ENCODE data around the gene MAGEF1.

MAGEF1 gene

DNA sequence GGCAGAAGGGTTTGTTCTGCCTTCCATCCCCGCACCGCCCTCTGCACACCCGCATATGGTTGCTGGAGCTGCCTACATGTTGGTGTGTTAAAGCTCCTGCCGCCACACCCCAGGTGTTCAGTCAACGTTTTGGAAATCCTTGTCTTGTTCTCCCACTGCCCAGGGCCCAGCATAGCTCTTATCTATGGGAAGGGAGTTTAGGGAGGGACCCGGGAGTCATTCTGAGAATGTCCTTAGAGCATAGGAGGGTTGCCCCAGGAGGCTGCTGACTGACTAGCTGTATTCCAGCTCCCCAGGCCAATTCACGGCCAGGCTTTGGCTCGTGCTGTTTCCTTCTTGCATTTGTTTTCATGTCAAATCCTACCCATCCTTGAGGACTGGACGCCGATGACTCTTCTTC lies 46.8 kb downstream of the MAGEF1 start:
- no peak for ATAC-seq
- TF ChIP-seq CSDC2 (CRISPR knock-in tag; IDR thresholded peaks at IDR 0.05) (no peak), BACH2 (CRISPR knock-in tag; IDR thresholded peaks at IDR 0.05; ENCODE audit: borderline replicate concordance) (no peak), OSR1 (CRISPR knock-in tag; IDR thresholded peaks at IDR 0.05) (no peak), RARB (CRISPR knock-in tag; IDR thresholded peaks at IDR 0.05) (no peak), ZFP30 (CRISPR knock-in tag; IDR thresholded peaks at IDR 0.05) (no peak), ZNF70 (CRISPR knock-in tag; IDR thresholded peaks at IDR 0.05) (no peak), TCF4 (CRISPR knock-in tag; IDR thresholded peaks at IDR 0.05; ENCODE audit: borderline replicate concordance) (no peak), ZC3H10 (CRISPR knock-in tag; IDR thresholded peaks at IDR 0.05) (no peak), GLIS3 (CRISPR knock-in tag; IDR thresholded peaks at IDR 0.05) (no peak), ZNF565 (CRISPR knock-in tag; conservative IDR thresholded peaks at IDR 0.05; ENCODE audit: low read depth) (no peak), ZNF8 (CRISPR knock-in tag; IDR thresholded peaks at IDR 0.05) (no peak), ARNTL (CRISPR knock-in tag; IDR thresholded peaks at IDR 0.05; ENCODE audit: borderline replicate concordance, low read depth) (no peak), SNAI2 (CRISPR knock-in tag; IDR thresholded peaks at IDR 0.05) (no peak), ZFP3 (CRISPR knock-in tag; IDR thresholded peaks at IDR 0.05) (no peak), TOX (CRISPR knock-in tag; IDR thresholded peaks at IDR 0.05; ENCODE audit: borderline replicate concordance) (no peak), PPARA (CRISPR knock-in tag; IDR thresholded peaks at IDR 0.05; ENCODE audit: borderline replicate concordance) (no peak)
- TF ChIP-seq, protein P1, sequence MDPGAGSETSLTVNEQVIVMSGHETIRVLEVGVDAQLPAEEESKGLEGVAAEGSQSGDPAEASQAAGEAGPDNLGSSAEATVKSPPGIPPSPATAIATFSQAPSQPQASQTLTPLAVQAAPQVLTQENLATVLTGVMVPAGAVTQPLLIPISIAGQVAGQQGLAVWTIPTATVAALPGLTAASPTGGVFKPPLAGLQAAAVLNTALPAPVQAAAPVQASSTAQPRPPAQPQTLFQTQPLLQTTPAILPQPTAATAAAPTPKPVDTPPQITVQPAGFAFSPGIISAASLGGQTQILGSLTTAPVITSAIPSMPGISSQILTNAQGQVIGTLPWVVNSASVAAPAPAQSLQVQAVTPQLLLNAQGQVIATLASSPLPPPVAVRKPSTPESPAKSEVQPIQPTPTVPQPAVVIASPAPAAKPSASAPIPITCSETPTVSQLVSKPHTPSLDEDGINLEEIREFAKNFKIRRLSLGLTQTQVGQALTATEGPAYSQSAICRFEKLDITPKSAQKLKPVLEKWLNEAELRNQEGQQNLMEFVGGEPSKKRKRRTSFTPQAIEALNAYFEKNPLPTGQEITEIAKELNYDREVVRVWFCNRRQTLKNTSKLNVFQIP (CRISPR knock-in tag; IDR thresholded peaks at IDR 0.05; ENCODE audit: borderline replicate concordance, low read depth): no peak
- TF ChIP-seq, protein P2, sequence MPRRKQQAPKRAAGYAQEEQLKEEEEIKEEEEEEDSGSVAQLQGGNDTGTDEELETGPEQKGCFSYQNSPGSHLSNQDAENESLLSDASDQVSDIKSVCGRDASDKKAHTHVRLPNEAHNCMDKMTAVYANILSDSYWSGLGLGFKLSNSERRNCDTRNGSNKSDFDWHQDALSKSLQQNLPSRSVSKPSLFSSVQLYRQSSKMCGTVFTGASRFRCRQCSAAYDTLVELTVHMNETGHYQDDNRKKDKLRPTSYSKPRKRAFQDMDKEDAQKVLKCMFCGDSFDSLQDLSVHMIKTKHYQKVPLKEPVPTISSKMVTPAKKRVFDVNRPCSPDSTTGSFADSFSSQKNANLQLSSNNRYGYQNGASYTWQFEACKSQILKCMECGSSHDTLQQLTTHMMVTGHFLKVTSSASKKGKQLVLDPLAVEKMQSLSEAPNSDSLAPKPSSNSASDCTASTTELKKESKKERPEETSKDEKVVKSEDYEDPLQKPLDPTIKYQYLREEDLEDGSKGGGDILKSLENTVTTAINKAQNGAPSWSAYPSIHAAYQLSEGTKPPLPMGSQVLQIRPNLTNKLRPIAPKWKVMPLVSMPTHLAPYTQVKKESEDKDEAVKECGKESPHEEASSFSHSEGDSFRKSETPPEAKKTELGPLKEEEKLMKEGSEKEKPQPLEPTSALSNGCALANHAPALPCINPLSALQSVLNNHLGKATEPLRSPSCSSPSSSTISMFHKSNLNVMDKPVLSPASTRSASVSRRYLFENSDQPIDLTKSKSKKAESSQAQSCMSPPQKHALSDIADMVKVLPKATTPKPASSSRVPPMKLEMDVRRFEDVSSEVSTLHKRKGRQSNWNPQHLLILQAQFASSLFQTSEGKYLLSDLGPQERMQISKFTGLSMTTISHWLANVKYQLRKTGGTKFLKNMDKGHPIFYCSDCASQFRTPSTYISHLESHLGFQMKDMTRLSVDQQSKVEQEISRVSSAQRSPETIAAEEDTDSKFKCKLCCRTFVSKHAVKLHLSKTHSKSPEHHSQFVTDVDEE (CRISPR knock-in tag; IDR thresholded peaks at IDR 0.05): no peak

- ATAC-seq: 0 out of 3 replicates have a peak, but pooled peaks have one; percentile 15
- TF ChIP-seq ISL1 (CRISPR knock-in tag; IDR thresholded peaks at IDR 0.05): no peak
- TF ChIP-seq ESRRG (CRISPR knock-in tag; IDR thresholded peaks at IDR 0.05): no peak
- TF ChIP-seq, protein P2 (CRISPR knock-in tag; IDR thresholded peaks at IDR 0.05): no peak
- TF ChIP-seq, protein P1 (CRISPR knock-in tag; IDR thresholded peaks at IDR 0.05; ENCODE audit: borderline replicate concordance, low read depth): no peak
- TF ChIP-seq GLIS3 (CRISPR knock-in tag; IDR thresholded peaks at IDR 0.05): no peak
- no peak for TF ChIP-seq ZC3H10 (CRISPR knock-in tag; IDR thresholded peaks at IDR 0.05)
- no peak for TF ChIP-seq PPARA (CRISPR knock-in tag; IDR thresholded peaks at IDR 0.05; ENCODE audit: borderline replicate concordance)
- no peak for TF ChIP-seq CSRNP3 (CRISPR knock-in tag; IDR thresholded peaks at IDR 0.05)
- TF ChIP-seq ZFP30 (CRISPR knock-in tag; IDR thresholded peaks at IDR 0.05): no peak
- no peak for TF ChIP-seq PATZ1 (CRISPR knock-in tag; IDR thresholded peaks at IDR 0.05; ENCODE audit: borderline replicate concordance)
- no peak for TF ChIP-seq CSDC2 (CRISPR knock-in tag; IDR thresholded peaks at IDR 0.05)
- no peak for TF ChIP-seq CREB5 (CRISPR knock-in tag; IDR thresholded peaks at IDR 0.05; ENCODE audit: low read depth)
- no peak for TF ChIP-seq ZFP3 (CRISPR knock-in tag; IDR thresholded peaks at IDR 0.05)
- TF ChIP-seq BACH2 (CRISPR knock-in tag; IDR thresholded peaks at IDR 0.05; ENCODE audit: borderline replicate concordance): no peak
- no peak for TF ChIP-seq ZNF8 (CRISPR knock-in tag; IDR thresholded peaks at IDR 0.05)
- TF ChIP-seq SNAI2 (CRISPR knock-in tag; IDR thresholded peaks at IDR 0.05): no peak
- no peak for TF ChIP-seq OSR1 (CRISPR knock-in tag; IDR thresholded peaks at IDR 0.05)
These were observed 48.1 kb downstream of the MAGEF1 start for GRCh38 chr3:184663756-184664155.
